Upper lobe of left lung (tissue), 4 donors: Measurements from ENCODE around the gene ATP8B1.

Experiments
- POLR2A ChIP-seq, 4 donors: fragments of 450-650 bp; IDR thresholded peaks; one replicate each; pipeline ENCODE4 v1.5.1; 2016 to 2017; ENCODE audit warnings: antibody characterized with exemption in 4 of 4, mild to moderate bottlenecking in 2 of 4
- TF ChIP-seq, protein P1 (sequence below), 6 experiments: fragments of 450-650 bp in 4 of 6; fragments of 200-600 bp in 2 of 6; sonication (generic) in 2 of 6; IDR thresholded peaks; one replicate each; pipeline ENCODE4 v1.5.1; 2016 to 2019; ENCODE audit warnings: antibody characterized with exemption in 6 of 6

DNA sequence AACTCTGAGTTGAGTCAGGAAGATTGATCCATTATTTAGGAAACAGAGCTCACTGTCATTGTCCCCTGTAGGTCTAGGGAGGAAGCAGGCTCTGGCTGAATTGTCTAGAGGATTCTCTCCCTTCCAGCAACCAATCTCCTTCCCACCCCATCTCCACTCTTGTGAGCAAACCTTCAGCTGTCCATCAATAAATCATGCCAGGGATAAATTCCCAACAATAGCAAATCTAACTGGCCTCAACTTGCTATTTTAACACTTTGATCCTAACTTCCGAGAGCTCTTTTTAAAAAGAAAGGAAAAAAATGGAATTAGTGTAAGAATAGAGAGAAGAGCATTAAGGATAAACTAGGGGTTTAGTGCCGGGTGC lies 53.5 kb downstream of the ATP8B1 start:
- TF ChIP-seq, protein P1, sequence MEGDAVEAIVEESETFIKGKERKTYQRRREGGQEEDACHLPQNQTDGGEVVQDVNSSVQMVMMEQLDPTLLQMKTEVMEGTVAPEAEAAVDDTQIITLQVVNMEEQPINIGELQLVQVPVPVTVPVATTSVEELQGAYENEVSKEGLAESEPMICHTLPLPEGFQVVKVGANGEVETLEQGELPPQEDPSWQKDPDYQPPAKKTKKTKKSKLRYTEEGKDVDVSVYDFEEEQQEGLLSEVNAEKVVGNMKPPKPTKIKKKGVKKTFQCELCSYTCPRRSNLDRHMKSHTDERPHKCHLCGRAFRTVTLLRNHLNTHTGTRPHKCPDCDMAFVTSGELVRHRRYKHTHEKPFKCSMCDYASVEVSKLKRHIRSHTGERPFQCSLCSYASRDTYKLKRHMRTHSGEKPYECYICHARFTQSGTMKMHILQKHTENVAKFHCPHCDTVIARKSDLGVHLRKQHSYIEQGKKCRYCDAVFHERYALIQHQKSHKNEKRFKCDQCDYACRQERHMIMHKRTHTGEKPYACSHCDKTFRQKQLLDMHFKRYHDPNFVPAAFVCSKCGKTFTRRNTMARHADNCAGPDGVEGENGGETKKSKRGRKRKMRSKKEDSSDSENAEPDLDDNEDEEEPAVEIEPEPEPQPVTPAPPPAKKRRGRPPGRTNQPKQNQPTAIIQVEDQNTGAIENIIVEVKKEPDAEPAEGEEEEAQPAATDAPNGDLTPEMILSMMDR (IDR thresholded peaks at IDR 0.05) = no peak
- no peak for TF ChIP-seq POLR2A (IDR thresholded peaks at IDR 0.05)
